Stimulated activated CD4-positive, alpha-beta T cell treated with anti-CD3 and anti-CD28 coated beads, TNF-alpha, amount 100 ng/mL, for 48 hours (primary cell): ENCODE measurements around the gene COA1.

Source experiments
- DNase-seq, 3 donors: peaks; one replicate each; pipeline ENCODE4 v3.0.0-alpha.2; 2020; ENCODE audit warnings: low read depth in 3 of 3

Gene COA1

GRCh38 chr7:43591558-43592180, 137.7 kb downstream of the COA1 start:
- DNase-seq: no peak

DNA sequence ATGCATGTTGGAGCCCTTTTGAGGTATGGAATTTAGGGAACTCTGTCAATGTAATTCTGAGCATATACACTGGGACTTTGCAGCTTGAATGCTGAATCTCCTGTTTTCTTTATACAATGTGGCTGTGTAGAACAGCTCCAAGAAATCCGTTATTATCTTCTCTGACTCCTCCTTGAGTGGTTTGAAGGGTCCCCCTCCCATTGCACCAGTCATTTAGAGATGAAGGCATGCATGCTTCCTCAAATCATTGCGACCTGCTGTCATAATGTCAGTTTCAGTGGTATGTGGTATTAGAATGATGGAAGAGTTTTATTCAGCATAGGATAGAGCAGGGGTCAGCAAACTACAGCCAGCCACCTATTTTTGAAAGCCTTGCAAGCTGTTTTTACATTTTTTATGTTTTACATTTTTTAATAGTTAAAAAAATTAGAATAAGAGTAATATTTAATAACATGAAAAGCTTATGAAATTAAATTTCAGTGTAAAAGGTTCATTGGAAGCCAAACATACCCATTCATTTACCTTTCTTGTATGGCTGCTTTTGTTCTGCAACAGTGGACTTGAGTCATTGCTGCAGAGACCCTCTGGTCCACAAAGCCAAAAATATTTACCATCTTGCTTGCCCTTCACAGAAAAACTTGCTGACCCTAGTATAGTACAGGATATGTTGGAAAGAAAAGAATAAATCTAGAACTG, 138.3 kb downstream of the COA1 start:
- peak in 1 of 3 donors; percentile 38 for DNase-seq

GRCh38 chr7:43589728-43590127, 139.6 kb downstream of the COA1 start:
- no peak for DNase-seq
